GM19035 (cell line): ENCODE measurements around the gene CHGA.

ENCODE experiments used
- ATAC-seq: cut with Tn5 transposase; IDR thresholded peaks from one replicate; pipeline ENCODE4 v1.9.1; 2021; ENCODE audit not compliant: unreplicated experiment

The CHGA gene

GRCh38 chr14:92929689-92930608 lies 7.0 kb downstream of the CHGA start:
- no peak for ATAC-seq

- ATAC-seq = no peak
Observed at GRCh38 chr14:92930737-92931602, 8.0 kb downstream of the CHGA start.

- no peak for ATAC-seq
Observed at GRCh38 chr14:92931681-92932447, 8.9 kb downstream of the CHGA start.

GRCh38 chr14:92932448-92933395 lies 9.8 kb downstream of the CHGA start:
- no peak for ATAC-seq

GRCh38 chr14:92933481-92933880 lies 10.5 kb downstream of the CHGA start:
- no peak for ATAC-seq

- ATAC-seq = no peak
Observed at GRCh38 chr14:92934196-92935085, 11.5 kb downstream of the CHGA start.

- ATAC-seq = no peak
Observed at GRCh38 chr14:92935446-92935845, 12.5 kb downstream of the CHGA start.

- ATAC-seq = no peak
Observed at GRCh38 chr14:92936085-92936484, 13.1 kb downstream of the CHGA start.

- ATAC-seq = no peak
Observed at GRCh38 chr14:92937051-92937937, 14.3 kb downstream of the CHGA start.

- no peak for ATAC-seq
Observed at GRCh38 chr14:92938235-92938875, 15.4 kb downstream of the CHGA start.

- no peak for ATAC-seq
Observed at GRCh38 chr14:92938890-92939671, 16.1 kb downstream of the CHGA start.

GRCh38 chr14:92939699-92940098 lies 16.7 kb downstream of the CHGA start:
- ATAC-seq = no peak

GRCh38 chr14:92940543-92940942 lies 17.6 kb downstream of the CHGA start:
- ATAC-seq = no peak

- no peak for ATAC-seq
Observed at GRCh38 chr14:92941531-92941930, 18.6 kb downstream of the CHGA start.

GRCh38 chr14:92942136-92942535 lies 19.2 kb downstream of the CHGA start:
- no peak for ATAC-seq

- no peak for ATAC-seq
Observed at GRCh38 chr14:92942576-92942975, 19.6 kb downstream of the CHGA start.
